Glutamatergic neuron (in vitro differentiated cells): Measurements from ENCODE around the gene EPHB2. TPM values are rescaled to one million over a fixed set of nuclear protein-coding genes. Genes with fewer than 3 reads are reported as not detected.
A peak's percentile ranks its signal among the peaks of the same experiment; 100 is the strongest.

Experiments used
- DNase-seq: peaks from one replicate; pipeline ENCODE4 v3.0.0; 2022
- H3K27ac Mint-ChIP-seq: one replicate; pipeline ENCODE4 v1.8.0; 2020; ENCODE audit warnings: mild to moderate bottlenecking, mixed read lengths, inconsistent platforms; ENCODE audit not compliant: unreplicated experiment
- H3K27me3 Mint-ChIP-seq: one replicate; pipeline ENCODE4 v1.8.0; 2020; ENCODE audit warnings: mild to moderate bottlenecking, moderate library complexity, mixed read lengths, inconsistent platforms; ENCODE audit not compliant: unreplicated experiment
- H3K36me3 Mint-ChIP-seq: one replicate; pipeline ENCODE4 v1.8.0; 2020; ENCODE audit warnings: mild to moderate bottlenecking, mixed read lengths, inconsistent platforms; ENCODE audit not compliant: unreplicated experiment
- H3K4me1 Mint-ChIP-seq: one replicate; pipeline ENCODE4 v1.8.0; 2020; ENCODE audit warnings: mild to moderate bottlenecking, low read depth, mixed read lengths, inconsistent platforms; ENCODE audit not compliant: unreplicated experiment
- H3K4me3 Mint-ChIP-seq: one replicate; pipeline ENCODE4 v1.8.0; 2020; ENCODE audit warnings: mild to moderate bottlenecking, mixed read lengths, inconsistent platforms; ENCODE audit not compliant: unreplicated experiment
- H3K9me3 Mint-ChIP-seq: one replicate; pipeline ENCODE4 v1.8.0; 2020; ENCODE audit warnings: mild to moderate bottlenecking, moderate library complexity, mixed read lengths, inconsistent platforms; ENCODE audit not compliant: unreplicated experiment
- CTCF ChIP-seq: fragments of 200-600 bp; sonication (generic); IDR thresholded peaks from one replicate; pipeline ENCODE4 v1.5.0; 2021; ENCODE audit not compliant: partially characterized antibody, unreplicated experiment
- total RNA-seq: library from RNA; stranded (reverse); fragmentation: NEBNext Ultra II Directional; extraction: Animal tissue kit (Norgen Biotek cat#: 25700); gene quantifications from one replicate; pipeline ENCODE4 v1.2.1, GENCODE V29; 2021; ENCODE audit not compliant: unreplicated experiment

EPHB2 gene
- total RNA-seq, 1 donor from 2014 or later: 93.0 TPM

GRCh38 chr1:22874785-22875184 is 164.1 kb downstream of the EPHB2 start:
- H3K27me3 Mint-ChIP-seq: peaks cover 15% of the 10 kb centered on the region
- DNase-seq: no peak
- H3K27ac Mint-ChIP-seq: no peak overlapping the region
- peaks cover 11% of the 10 kb centered on the region for H3K4me1 Mint-ChIP-seq
- TF ChIP-seq CTCF: no peak
- no peak overlapping the region for H3K4me3 Mint-ChIP-seq
- no peaks in the 10 kb centered on the region for H3K9me3 Mint-ChIP-seq
- no peaks in the 10 kb centered on the region for H3K36me3 Mint-ChIP-seq

GRCh38 chr1:22875241-22875640 is 164.6 kb downstream of the EPHB2 start:
- DNase-seq: no peak
- Mint-ChIP-seq H3K27ac (no peak overlapping the region), H3K27me3 (peaks cover 13% of the 10 kb centered on the region), H3K4me3 (peak overlapping the region; percentile 14), H3K36me3 (no peaks in the 10 kb centered on the region), H3K9me3 (no peaks in the 10 kb centered on the region), H3K4me1 (peaks cover 11% of the 10 kb centered on the region)
- TF ChIP-seq CTCF: no peak

- Mint-ChIP-seq H3K36me3 (no peaks in the 10 kb centered on the region), H3K27ac (peak overlapping the region; percentile 7), H3K27me3 (peaks cover 12% of the 10 kb centered on the region), H3K4me1 (peaks cover 11% of the 10 kb centered on the region), H3K9me3 (no peaks in the 10 kb centered on the region), H3K4me3 (peak overlapping the region; percentile 14)
- TF ChIP-seq CTCF: no peak
- no peak for DNase-seq
These were observed 165.2 kb downstream of the EPHB2 start for GRCh38 chr1:22875841-22876240.

GRCh38 chr1:22876359-22877111 is 165.9 kb downstream of the EPHB2 start:
- DNase-seq: peak; percentile 51
- H3K4me1 Mint-ChIP-seq: peaks cover 11% of the 10 kb centered on the region
- peaks cover 12% of the 10 kb centered on the region for H3K27me3 Mint-ChIP-seq
- H3K36me3 Mint-ChIP-seq: no peaks in the 10 kb centered on the region
- TF ChIP-seq CTCF: no peak
- no peaks in the 10 kb centered on the region for H3K9me3 Mint-ChIP-seq
- H3K27ac Mint-ChIP-seq: no peak overlapping the region
- H3K4me3 Mint-ChIP-seq: no peak overlapping the region

GRCh38 chr1:22877112-22877915 is 166.7 kb downstream of the EPHB2 start:
- Mint-ChIP-seq H3K9me3 (no peaks in the 10 kb centered on the region), H3K27me3 (peaks cover 14% of the 10 kb centered on the region), H3K36me3 (no peaks in the 10 kb centered on the region), H3K4me3 (no peak overlapping the region), H3K27ac (no peak overlapping the region), H3K4me1 (peaks cover 11% of the 10 kb centered on the region)
- DNase-seq: no peak
- TF ChIP-seq CTCF: no peak
